HL-60 (cell line): ENCODE results near the gene PKD1.

Experiments used
- DNase-seq, 2 experiments: peaks; one replicate each; pipeline ENCODE4 v3.0.0-alpha.2; 2010 to 2020; ENCODE audit warnings: low read depth in 1 of 2, low spot score in 1 of 2
- H3K27ac ChIP-seq: fragments of 250-450 bp; sonication (Bioruptor Pico); replicated peaks from 2 replicates; pipeline ENCODE4 v1.5.1; 2020; ENCODE audit warnings: mild to moderate bottlenecking, moderate library complexity
- H3K27me3 ChIP-seq: fragments of 250-450 bp; sonication (Bioruptor Pico); 2 replicates; pipeline ENCODE4 v1.5.1; 2021; ENCODE audit warnings: mild to moderate bottlenecking, moderate library complexity; ENCODE audit not compliant: insufficient read depth, poor library complexity, severe bottlenecking
- H3K4me3 ChIP-seq: replicated peaks from 2 replicates; pipeline ENCODE4 v1.5.1; 2011; ENCODE audit warnings: mild to moderate bottlenecking, control low read depth, low read length; ENCODE audit not compliant: insufficient read depth
- GABPA ChIP-seq: IDR thresholded peaks from 2 replicates; pipeline ENCODE4 v1.6.1; 2012; ENCODE audit warnings: low read depth
- POLR2AphosphoS5 ChIP-seq: IDR thresholded peaks from 2 replicates; pipeline ENCODE4 v1.6.1; 2012; ENCODE audit warnings: low read depth
- SPI1 ChIP-seq: IDR thresholded peaks from 2 replicates; pipeline ENCODE4 v1.6.1; 2012; ENCODE audit warnings: low read depth, mild to moderate bottlenecking, borderline replicate concordance
- TF ChIP-seq, protein P1 (sequence below): IDR thresholded peaks from one replicate; pipeline ENCODE4 v1.5.1; 2011; ENCODE audit warnings: low read length, control low read depth, inconsistent platforms; ENCODE audit not compliant: insufficient read depth
- TF ChIP-seq, protein P2 (sequence below): IDR thresholded peaks from 2 replicates; pipeline ENCODE4 v1.6.1; 2012; ENCODE audit warnings: low read depth; ENCODE audit not compliant: insufficient replicate concordance

The PKD1 gene

DNA sequence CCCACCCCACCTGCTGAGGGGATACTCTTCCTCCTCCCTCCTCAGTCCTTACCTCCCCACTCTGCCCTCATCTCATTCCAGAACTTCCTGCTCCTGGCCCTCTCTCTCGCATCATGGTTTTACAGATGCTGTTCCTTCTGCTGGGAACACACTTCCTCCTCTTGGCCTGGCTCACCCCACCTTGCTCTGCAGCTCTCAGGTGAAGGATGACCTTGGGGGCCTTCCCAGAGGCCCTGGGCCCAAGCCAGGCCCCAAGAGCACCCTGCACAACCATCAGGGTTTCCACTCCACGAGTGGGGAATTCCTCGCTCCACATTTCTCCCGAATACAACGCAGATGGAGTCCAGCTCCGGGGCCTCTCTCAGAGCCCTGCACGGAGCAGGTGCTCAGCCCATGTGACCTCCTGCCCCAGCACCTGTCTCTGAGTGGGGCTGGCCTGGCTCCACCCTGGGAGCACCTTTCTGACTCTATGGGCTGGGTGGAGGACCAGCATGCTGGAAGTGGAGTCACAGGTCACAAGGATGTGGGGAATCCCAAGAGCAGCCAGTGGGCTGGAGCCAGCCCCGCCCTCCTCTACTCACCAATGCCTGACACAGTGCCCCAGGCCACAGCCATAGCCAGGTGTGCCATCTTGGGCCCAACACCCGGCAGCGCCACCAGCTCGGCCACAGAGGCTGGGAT, 92.6 kb downstream of the PKD1 start:
- no peak for DNase-seq
- Histone ChIP-seq H3K4me3 (no peak overlapping the region), H3K27me3 (no peaks in the 10 kb centered on the region), H3K27ac (no peak overlapping the region)
- TF ChIP-seq SPI1, result no peak
- TF ChIP-seq, protein P1, sequence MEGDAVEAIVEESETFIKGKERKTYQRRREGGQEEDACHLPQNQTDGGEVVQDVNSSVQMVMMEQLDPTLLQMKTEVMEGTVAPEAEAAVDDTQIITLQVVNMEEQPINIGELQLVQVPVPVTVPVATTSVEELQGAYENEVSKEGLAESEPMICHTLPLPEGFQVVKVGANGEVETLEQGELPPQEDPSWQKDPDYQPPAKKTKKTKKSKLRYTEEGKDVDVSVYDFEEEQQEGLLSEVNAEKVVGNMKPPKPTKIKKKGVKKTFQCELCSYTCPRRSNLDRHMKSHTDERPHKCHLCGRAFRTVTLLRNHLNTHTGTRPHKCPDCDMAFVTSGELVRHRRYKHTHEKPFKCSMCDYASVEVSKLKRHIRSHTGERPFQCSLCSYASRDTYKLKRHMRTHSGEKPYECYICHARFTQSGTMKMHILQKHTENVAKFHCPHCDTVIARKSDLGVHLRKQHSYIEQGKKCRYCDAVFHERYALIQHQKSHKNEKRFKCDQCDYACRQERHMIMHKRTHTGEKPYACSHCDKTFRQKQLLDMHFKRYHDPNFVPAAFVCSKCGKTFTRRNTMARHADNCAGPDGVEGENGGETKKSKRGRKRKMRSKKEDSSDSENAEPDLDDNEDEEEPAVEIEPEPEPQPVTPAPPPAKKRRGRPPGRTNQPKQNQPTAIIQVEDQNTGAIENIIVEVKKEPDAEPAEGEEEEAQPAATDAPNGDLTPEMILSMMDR, result no peak
- TF ChIP-seq, protein P2, sequence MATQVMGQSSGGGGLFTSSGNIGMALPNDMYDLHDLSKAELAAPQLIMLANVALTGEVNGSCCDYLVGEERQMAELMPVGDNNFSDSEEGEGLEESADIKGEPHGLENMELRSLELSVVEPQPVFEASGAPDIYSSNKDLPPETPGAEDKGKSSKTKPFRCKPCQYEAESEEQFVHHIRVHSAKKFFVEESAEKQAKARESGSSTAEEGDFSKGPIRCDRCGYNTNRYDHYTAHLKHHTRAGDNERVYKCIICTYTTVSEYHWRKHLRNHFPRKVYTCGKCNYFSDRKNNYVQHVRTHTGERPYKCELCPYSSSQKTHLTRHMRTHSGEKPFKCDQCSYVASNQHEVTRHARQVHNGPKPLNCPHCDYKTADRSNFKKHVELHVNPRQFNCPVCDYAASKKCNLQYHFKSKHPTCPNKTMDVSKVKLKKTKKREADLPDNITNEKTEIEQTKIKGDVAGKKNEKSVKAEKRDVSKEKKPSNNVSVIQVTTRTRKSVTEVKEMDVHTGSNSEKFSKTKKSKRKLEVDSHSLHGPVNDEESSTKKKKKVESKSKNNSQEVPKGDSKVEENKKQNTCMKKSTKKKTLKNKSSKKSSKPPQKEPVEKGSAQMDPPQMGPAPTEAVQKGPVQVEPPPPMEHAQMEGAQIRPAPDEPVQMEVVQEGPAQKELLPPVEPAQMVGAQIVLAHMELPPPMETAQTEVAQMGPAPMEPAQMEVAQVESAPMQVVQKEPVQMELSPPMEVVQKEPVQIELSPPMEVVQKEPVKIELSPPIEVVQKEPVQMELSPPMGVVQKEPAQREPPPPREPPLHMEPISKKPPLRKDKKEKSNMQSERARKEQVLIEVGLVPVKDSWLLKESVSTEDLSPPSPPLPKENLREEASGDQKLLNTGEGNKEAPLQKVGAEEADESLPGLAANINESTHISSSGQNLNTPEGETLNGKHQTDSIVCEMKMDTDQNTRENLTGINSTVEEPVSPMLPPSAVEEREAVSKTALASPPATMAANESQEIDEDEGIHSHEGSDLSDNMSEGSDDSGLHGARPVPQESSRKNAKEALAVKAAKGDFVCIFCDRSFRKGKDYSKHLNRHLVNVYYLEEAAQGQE, result no peak
- no peak for TF ChIP-seq POLR2AphosphoS5
- TF ChIP-seq GABPA, result no peak

DNA sequence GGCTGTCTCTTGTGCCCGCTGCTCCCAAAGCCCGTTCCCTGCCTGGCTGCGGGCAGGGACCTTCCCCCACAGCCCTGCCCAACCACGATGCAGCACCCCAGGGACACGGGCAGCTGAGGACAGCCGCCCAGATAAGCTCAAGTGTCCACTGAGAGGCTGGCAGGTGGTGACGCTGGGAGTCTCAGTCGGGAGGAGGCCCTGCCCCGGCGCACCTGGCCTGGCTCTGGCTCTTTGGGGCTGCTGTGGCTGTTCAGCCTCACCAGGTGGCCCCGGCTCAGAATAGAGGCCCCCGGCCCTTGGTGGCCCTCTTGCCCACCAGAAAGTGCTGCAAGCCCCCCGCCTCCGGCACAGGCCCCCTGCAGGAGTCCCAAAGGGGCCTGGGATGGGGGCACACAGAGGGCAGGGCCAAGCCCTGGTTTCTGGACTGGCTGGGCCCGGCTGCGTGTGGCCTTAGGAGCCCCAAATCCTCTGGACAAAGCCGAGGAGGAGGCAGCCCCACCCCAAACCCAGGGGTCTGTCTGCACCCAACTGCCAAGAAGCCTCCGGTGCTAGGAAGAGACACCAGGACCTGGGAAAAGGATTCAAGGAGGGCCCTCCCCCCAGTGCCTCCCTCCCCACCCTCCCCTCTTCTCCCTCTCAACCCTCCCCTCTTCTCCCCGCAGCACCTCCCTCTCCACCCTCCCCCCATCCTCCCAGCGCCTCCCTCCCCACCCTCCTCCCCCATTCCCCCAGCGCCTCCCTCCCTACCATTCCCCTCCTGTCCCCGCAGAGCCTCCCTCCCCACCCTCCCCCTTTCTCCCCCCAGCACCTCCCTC, 93.3 kb downstream of the PKD1 start:
- Histone ChIP-seq H3K27me3 (no peaks in the 10 kb centered on the region), H3K27ac (no peak overlapping the region), H3K4me3 (no peak overlapping the region)
- no peak for DNase-seq
- TF ChIP-seq, protein P1, result no peak
- TF ChIP-seq GABPA (no peak), SPI1 (no peak), POLR2AphosphoS5 (no peak)
- TF ChIP-seq, protein P2, result no peak

DNA sequence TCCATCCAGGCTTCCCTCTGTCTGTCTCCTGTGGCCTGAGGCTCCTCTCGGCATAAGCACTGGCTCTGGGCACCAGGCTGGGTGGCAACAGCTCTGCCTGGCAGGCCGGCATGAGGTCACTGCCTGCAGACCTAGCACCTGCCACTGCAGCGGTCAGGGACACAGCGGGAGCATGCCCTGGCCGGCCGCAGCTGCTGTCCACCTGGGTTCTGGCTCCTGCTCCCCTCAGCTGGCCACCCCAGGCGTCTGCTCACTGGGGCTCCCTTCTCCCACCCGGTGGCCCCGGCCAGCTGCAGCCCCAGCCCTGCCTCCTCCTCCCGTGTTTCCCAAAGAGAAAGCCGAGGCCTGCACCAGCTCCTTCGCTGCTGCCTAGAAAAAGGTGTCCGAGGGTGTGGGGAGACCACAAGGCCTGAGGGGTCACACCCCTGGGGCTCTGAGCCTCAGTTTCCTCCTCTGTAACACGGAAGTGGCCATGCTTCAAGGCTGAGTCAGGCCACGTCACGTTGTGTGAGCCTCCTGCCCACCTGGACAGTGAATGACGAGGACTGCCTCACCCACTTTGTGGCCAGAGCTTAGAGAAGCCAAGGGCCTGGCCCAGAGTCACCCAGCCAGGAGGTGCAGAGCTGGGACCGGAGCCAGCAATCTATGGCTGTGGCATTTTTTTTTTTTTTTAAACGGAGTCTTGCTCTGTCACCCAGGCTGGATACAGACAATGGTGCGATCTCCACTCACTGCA, 94.7 kb downstream of the PKD1 start:
- Histone ChIP-seq H3K4me3 (no peak overlapping the region), H3K27ac (no peak overlapping the region), H3K27me3 (no peaks in the 10 kb centered on the region)
- no peak for DNase-seq
- no peak for TF ChIP-seq GABPA
- TF ChIP-seq, protein P1, result no peak
- TF ChIP-seq, protein P2, result no peak
- TF ChIP-seq POLR2AphosphoS5, result no peak
- no peak for TF ChIP-seq SPI1
